H4 (cell line): ENCODE results near the gene DNAH12. TPM values are rescaled to one million over a fixed set of nuclear protein-coding genes. Genes with fewer than 3 reads are reported as not detected.
"Not testable (repeated sequence)": the region's sequence is repeated elsewhere in the genome, so short reads cannot be mapped to it uniquely, and the experiment has no call there.

ENCODE experiments used
- DNase-seq: peaks from one replicate; pipeline ENCODE4 v3.0.0-alpha.2; 2015; ENCODE audit warnings: low spot score
- total RNA-seq: library from RNA; depleted of rRNA; stranded (reverse); fragments of >200 nt; shearing (Covaris generic); gene quantifications from 2 replicates; pipeline ENCODE4 v1.2.3, GENCODE V29; 2014

Gene DNAH12
- total RNA-seq, 1 experiment from 2014 or later, result 0.06 TPM

- no peak for DNase-seq
Measured at GRCh38 chr3:57518276-57518915, 25.7 kb downstream of the DNAH12 start.

- no peak for DNase-seq
Measured at GRCh38 chr3:57512166-57512565, 32.0 kb downstream of the DNAH12 start.

GRCh38 chr3:57505901-57506300 is 38.2 kb downstream of the DNAH12 start:
- no peak for DNase-seq

GRCh38 chr3:57500506-57500905 is 43.6 kb downstream of the DNAH12 start:
- DNase-seq, result no peak

- DNase-seq, result no peak
Measured at GRCh38 chr3:57497904-57498303, 46.2 kb downstream of the DNAH12 start.

GRCh38 chr3:57484563-57484962 is 59.6 kb downstream of the DNAH12 start:
- peak; percentile 14 for DNase-seq

GRCh38 chr3:57477193-57477592 is 67.0 kb downstream of the DNAH12 start:
- DNase-seq, result not testable (repeated sequence)

GRCh38 chr3:57464801-57465200 is 79.3 kb downstream of the DNAH12 start:
- DNase-seq, result no peak

- DNase-seq, result no peak
Measured at GRCh38 chr3:57464011-57464410, 80.1 kb downstream of the DNAH12 start.

- no peak for DNase-seq
Measured at GRCh38 chr3:57451150-57451846, 92.8 kb downstream of the DNAH12 start.

GRCh38 chr3:57449276-57449847 is 94.8 kb downstream of the DNAH12 start:
- DNase-seq, result not testable (repeated sequence)

- not testable (repeated sequence) for DNase-seq
Measured at GRCh38 chr3:57448489-57448888, 95.7 kb downstream of the DNAH12 start.

- peak; percentile 20 for DNase-seq
Measured at GRCh38 chr3:57446318-57446841, 97.8 kb downstream of the DNAH12 start.

- no peak for DNase-seq
Measured at GRCh38 chr3:57444469-57444868, 99.7 kb downstream of the DNAH12 start.

- DNase-seq, result not testable (repeated sequence)
Measured at GRCh38 chr3:57440144-57440543, 104.0 kb downstream of the DNAH12 start.

GRCh38 chr3:57438460-57438859 is 105.7 kb downstream of the DNAH12 start:
- not testable (repeated sequence) for DNase-seq

- DNase-seq, result no peak
Measured at GRCh38 chr3:57436195-57436761, 107.9 kb downstream of the DNAH12 start.

- peak; percentile 34 for DNase-seq
Measured at GRCh38 chr3:57434041-57434440, 110.1 kb downstream of the DNAH12 start.

GRCh38 chr3:57423335-57423734 is 120.8 kb downstream of the DNAH12 start:
- no peak for DNase-seq

- DNase-seq, result no peak
Measured at GRCh38 chr3:57421336-57421735, 122.8 kb downstream of the DNAH12 start.

- no peak for DNase-seq
Measured at GRCh38 chr3:57420001-57420400, 124.1 kb downstream of the DNAH12 start.

GRCh38 chr3:57411715-57412114 is 132.4 kb downstream of the DNAH12 start:
- DNase-seq, result no peak
